NCI-H1417 treated with DMSO at 0.1 percent for 48 hours (cell line): ENCODE data around the gene TIGD3.
"Not testable (repeated sequence)": the region's sequence is repeated elsewhere in the genome, so short reads cannot be mapped to it uniquely, and the experiment has no call there.

ENCODE experiments used
- DNase-seq: peaks from one replicate; lab custom pipeline; 2025; lab: John Stamatoyannopoulos, UW

The TIGD3 gene

GRCh38 chr11:65327021-65327420 lies 27.5 kb upstream of the TIGD3 start:
- DNase-seq: no peak

- no peak for DNase-seq
Measured at GRCh38 chr11:65329478-65329877, 25.1 kb upstream of the TIGD3 start.

GRCh38 chr11:65329944-65330403 lies 24.6 kb upstream of the TIGD3 start:
- peak; percentile 47 for DNase-seq

GRCh38 chr11:65330544-65330943 lies 24.0 kb upstream of the TIGD3 start:
- DNase-seq: no peak

GRCh38 chr11:65332591-65332990 lies 22.0 kb upstream of the TIGD3 start:
- not testable (repeated sequence) for DNase-seq

- no peak for DNase-seq
Measured at GRCh38 chr11:65334696-65335295, 19.8 kb upstream of the TIGD3 start.

- DNase-seq: no peak
Measured at GRCh38 chr11:65338676-65339075, 15.9 kb upstream of the TIGD3 start.

GRCh38 chr11:65340226-65340625 lies 14.3 kb upstream of the TIGD3 start:
- DNase-seq: no peak

- DNase-seq: no peak
Measured at GRCh38 chr11:65341856-65342255, 12.7 kb upstream of the TIGD3 start.

- DNase-seq: no peak
Measured at GRCh38 chr11:65351511-65351910, 3.0 kb upstream of the TIGD3 start.

- no peak for DNase-seq
Measured at GRCh38 chr11:65352783-65353182, 1.8 kb upstream of the TIGD3 start.

GRCh38 chr11:65353376-65353775 lies 1.2 kb upstream of the TIGD3 start:
- no peak for DNase-seq

GRCh38 chr11:65353900-65354264 lies 669 bp upstream of the TIGD3 start:
- no peak for DNase-seq

GRCh38 chr11:65355013-65355775 lies 643 bp downstream of the TIGD3 start:
- DNase-seq: peak; percentile 9

GRCh38 chr11:65355776-65356393 lies 1.3 kb downstream of the TIGD3 start:
- no peak for DNase-seq

GRCh38 chr11:65356394-65356972 lies 1.9 kb downstream of the TIGD3 start:
- DNase-seq: no peak

- no peak for DNase-seq
Measured at GRCh38 chr11:65357856-65358356, 3.4 kb downstream of the TIGD3 start.

- DNase-seq: no peak
Measured at GRCh38 chr11:65362320-65362931, 7.9 kb downstream of the TIGD3 start.

- no peak for DNase-seq
Measured at GRCh38 chr11:65362966-65363365, 8.4 kb downstream of the TIGD3 start.

GRCh38 chr11:65363770-65364169 lies 9.2 kb downstream of the TIGD3 start:
- no peak for DNase-seq

- DNase-seq: peak; percentile 44
Measured at GRCh38 chr11:65366340-65366773, 11.8 kb downstream of the TIGD3 start.

GRCh38 chr11:65370659-65371049 lies 16.1 kb downstream of the TIGD3 start:
- no peak for DNase-seq
